H1 (cell line): Measurements from ENCODE around the gene EML1. TPM values are rescaled to one million over a fixed set of nuclear protein-coding genes. Genes with fewer than 3 reads are reported as not detected.

Experiments used
- CTCF ChIA-PET: fragments of 300-600 bp; sonication (Branson Sonifier 250); formaldehyde crosslinking; loops from one replicate; lab custom pipeline; 2021; ENCODE audit not compliant: partially characterized antibody; lab: Charles Lee
- POLR2A ChIA-PET: fragments of 300-600 bp; sonication (Branson Sonifier 250); formaldehyde crosslinking; loops from one replicate; lab custom pipeline; 2021; ENCODE audit warnings: inconsistent platforms; ENCODE audit not compliant: partially characterized antibody; lab: Charles Lee
- DNase-seq, 2 experiments: peaks; one replicate each; pipeline versions ENCODE4 v3.0.0 to v3.0.0-alpha.2; 2010 to 2022; ENCODE audit warnings: low spot score in 2 of 2, low read depth in 1 of 2, mixed read lengths in 1 of 2
- FAIRE-seq: peaks from 2 replicates; lab custom pipeline; 2011; peaks lifted over from hg19 to GRCh38; lab: Jason Lieb, UNC
- H2AFZ ChIP-seq: 2 replicates; pipeline ENCODE4 v1.8.1; 2012; ENCODE audit warnings: low read length, inconsistent platforms
- H2AK5ac ChIP-seq: 2 replicates; pipeline ENCODE4 v1.6.1; 2013; ENCODE audit warnings: low read depth, low read length
- H2BK120ac ChIP-seq: replicated peaks from 2 replicates; pipeline ENCODE3; 2013; ENCODE audit warnings: low read depth, low read length, inconsistent platforms
- H2BK12ac ChIP-seq: 2 replicates; pipeline ENCODE4 v1.6.1; 2013; ENCODE audit warnings: low read depth, low read length
- H2BK15ac ChIP-seq: 2 replicates; pipeline ENCODE4 v1.6.1; 2013; ENCODE audit warnings: low read length
- H2BK20ac ChIP-seq: 2 replicates; pipeline ENCODE4 v1.6.1; 2013; ENCODE audit warnings: low read length
- H2BK5ac ChIP-seq: 2 replicates; pipeline ENCODE4 v1.6.1; 2013; ENCODE audit warnings: low read depth, low read length
- H3K14ac ChIP-seq: 2 replicates; pipeline ENCODE4 v1.6.1; 2013; ENCODE audit warnings: inconsistent platforms; ENCODE audit not compliant: insufficient read length
- H3K18ac ChIP-seq: 2 replicates; pipeline ENCODE4 v1.6.1; 2013; ENCODE audit warnings: low read length; ENCODE audit errors: extremely low read depth
- H3K23ac ChIP-seq: 2 replicates; pipeline ENCODE4 v1.6.1; 2013; ENCODE audit warnings: inconsistent platforms; ENCODE audit not compliant: insufficient read length
- H3K23me2 ChIP-seq: 2 replicates; pipeline ENCODE4 v1.6.1; 2013; ENCODE audit warnings: low read depth, low read length
- H3K27ac ChIP-seq: 2 replicates; pipeline ENCODE4 v1.6.1; 2011; ENCODE audit warnings: low read depth, low read length, inconsistent platforms
- H3K27me3 ChIP-seq, 4 experiments: replicated peaks in 1 of 4; 1 replicate in 1 of 4; 2 replicates in 3 of 4; pipeline versions ENCODE4 v1.6.1 to v1.8.1; 2011 to 2013; ENCODE audit warnings: low read length in 3 of 4, mild to moderate bottlenecking in 3 of 4, inconsistent platforms in 2 of 4, mixed read lengths in 2 of 4, moderate library complexity in 1 of 4; ENCODE audit not compliant: control insufficient read depth in 3 of 4, insufficient read depth in 3 of 4; ENCODE audit errors: extremely low read depth in 1 of 4
- H3K36me3 ChIP-seq, 4 experiments: 2 replicates each; pipeline versions ENCODE4 v1.6.1 to v1.8.1; 2011 to 2013; ENCODE audit warnings: mild to moderate bottlenecking in 4 of 4, low read length in 3 of 4, moderate library complexity in 2 of 4, control low read depth in 1 of 4, inconsistent platforms in 1 of 4; ENCODE audit not compliant: insufficient read depth in 4 of 4, control insufficient read depth in 2 of 4
- H3K4ac ChIP-seq: replicated peaks from 2 replicates; pipeline ENCODE3; 2013; ENCODE audit warnings: low read length, low read depth, mixed read lengths, inconsistent platforms; ENCODE audit not compliant: insufficient read length
- H3K4me1 ChIP-seq, 4 experiments: replicated peaks in 1 of 4; 1 replicate in 1 of 4; 2 replicates in 3 of 4; pipeline versions ENCODE4 v1.6.1 to v1.8.1; 2011 to 2013; ENCODE audit warnings: low read length in 3 of 4, inconsistent platforms in 2 of 4, mixed read lengths in 1 of 4; ENCODE audit not compliant: insufficient read depth in 4 of 4, control insufficient read depth in 3 of 4
- H3K4me2 ChIP-seq, 2 experiments: 2 replicates each; pipeline versions ENCODE4 v1.6.1 to v1.8.1; 2011 to 2013; ENCODE audit warnings: low read depth in 2 of 2, low read length in 2 of 2, control low read depth in 1 of 2, inconsistent platforms in 1 of 2, mild to moderate bottlenecking in 1 of 2; ENCODE audit not compliant: insufficient read depth in 1 of 2
- H3K4me3 ChIP-seq, 4 experiments: fragments of 200-600, 300-600 bp in 1 of 4; sonication (generic), shearing (Covaris generic), sonication (Bioruptor Twin) in 1 of 4; 2 replicates each; pipeline versions ENCODE4 v1.5.1 to v1.8.1; 2011 to 2016; ENCODE audit warnings: low read length in 4 of 4, low read depth in 3 of 4, control low read depth in 2 of 4, inconsistent platforms in 2 of 4, mild to moderate bottlenecking in 2 of 4, mixed read lengths in 1 of 4, moderate library complexity in 1 of 4; ENCODE audit not compliant: insufficient read depth in 2 of 4; ENCODE audit errors: extremely low read depth in 1 of 4
- H3K56ac ChIP-seq: replicated peaks from 2 replicates; pipeline ENCODE3; 2013; ENCODE audit warnings: low read depth, mild to moderate bottlenecking, mixed read lengths, low read length, inconsistent platforms; ENCODE audit not compliant: insufficient read length
- H3K79me1 ChIP-seq: 2 replicates; pipeline ENCODE4 v1.6.1; 2013; ENCODE audit warnings: low read depth, low read length, control low read depth
- H3K79me2 ChIP-seq, 2 experiments: 2 replicates each; pipeline versions ENCODE4 v1.6.1 to v1.8.1; 2012 to 2013; ENCODE audit warnings: low read length in 2 of 2, mild to moderate bottlenecking in 2 of 2, inconsistent platforms in 1 of 2; ENCODE audit not compliant: insufficient read depth in 2 of 2, control insufficient read depth in 1 of 2
- H3K9ac ChIP-seq, 4 experiments: replicated peaks in 1 of 4; 1 replicate in 1 of 4; 2 replicates in 3 of 4; pipeline versions ENCODE4 v1.6.1 to v1.8.1; 2011 to 2013; ENCODE audit warnings: low read depth in 3 of 4, low read length in 3 of 4, control low read depth in 2 of 4, mild to moderate bottlenecking in 2 of 4, moderate library complexity in 2 of 4, inconsistent platforms in 1 of 4; ENCODE audit errors: extremely low read depth in 1 of 4
- H3K9me3 ChIP-seq, 2 experiments: 2 replicates each; pipeline versions ENCODE4 v1.6.1 to v1.8.1; 2012 to 2013; ENCODE audit warnings: mild to moderate bottlenecking in 2 of 2, moderate library complexity in 2 of 2, control low read depth in 1 of 2, inconsistent platforms in 1 of 2, low read depth in 1 of 2, low read length in 1 of 2, mixed read lengths in 1 of 2; ENCODE audit not compliant: insufficient read depth in 2 of 2
- H4K20me1 ChIP-seq, 2 experiments: replicated peaks in 1 of 2; 2 replicates each; pipeline versions ENCODE3 to v1.8.1; 2011 to 2013; ENCODE audit warnings: inconsistent platforms in 2 of 2, low read length in 2 of 2, mild to moderate bottlenecking in 1 of 2; ENCODE audit not compliant: insufficient read depth in 2 of 2, control insufficient read depth in 1 of 2
- H4K5ac ChIP-seq: 2 replicates; pipeline ENCODE4 v1.6.1; 2013; ENCODE audit warnings: low read length, low read depth, mixed read lengths, inconsistent platforms; ENCODE audit not compliant: insufficient read length
- H4K8ac ChIP-seq: 2 replicates; pipeline ENCODE4 v1.8.0; 2013; ENCODE audit warnings: mild to moderate bottlenecking, moderate library complexity, low read length, inconsistent platforms; ENCODE audit not compliant: insufficient read depth; ENCODE audit errors: extremely low read depth
- H4K91ac ChIP-seq: replicated peaks from 2 replicates; pipeline ENCODE3; 2013; ENCODE audit warnings: low read length, mixed read lengths, inconsistent platforms; ENCODE audit not compliant: insufficient read length
- CTCF ChIP-seq, 3 experiments: IDR thresholded peaks; 1 replicate in 2 of 3; 2 replicates in 1 of 3; pipeline versions ENCODE4 v1.5.1 to v1.6.1; 2011; ENCODE audit warnings: low read length in 3 of 3, mild to moderate bottlenecking in 3 of 3, inconsistent platforms in 2 of 3, low read depth in 1 of 3, moderate library complexity in 1 of 3; ENCODE audit not compliant: insufficient read depth in 1 of 3; ENCODE audit errors: control extremely low read depth in 1 of 3
- EZH2 ChIP-seq: fragments of 200-600 bp; sonication (generic); IDR thresholded peaks from 2 replicates; pipeline ENCODE4 v1.7.1; 2012; ENCODE audit warnings: low read depth, mild to moderate bottlenecking, moderate library complexity, low read length, inconsistent platforms; ENCODE audit not compliant: severe bottlenecking
- JUN ChIP-seq: IDR thresholded peaks from 2 replicates; pipeline ENCODE4 v1.6.1; 2011; ENCODE audit warnings: low read depth, mild to moderate bottlenecking, improper control_type of control experiment, low read length
- RAD21 ChIP-seq, 2 experiments: IDR thresholded peaks in 1 of 2; conservative IDR thresholded peaks in 1 of 2; 2 replicates each; pipeline ENCODE4 v1.6.1; 2011; ENCODE audit warnings: low read depth in 2 of 2, low read length in 2 of 2, improper control_type of control experiment in 1 of 2, inconsistent platforms in 1 of 2, mild to moderate bottlenecking in 1 of 2, moderate library complexity in 1 of 2
- RFX5 ChIP-seq: IDR thresholded peaks from 2 replicates; pipeline ENCODE4 v1.6.1; 2011; ENCODE audit warnings: low read depth, low read length, improper control_type of control experiment, borderline replicate concordance
- SP2 ChIP-seq: IDR thresholded peaks from 2 replicates; pipeline ENCODE4 v1.6.1; 2012; ENCODE audit warnings: mild to moderate bottlenecking, low read length, inconsistent platforms
- TCF12 ChIP-seq: IDR thresholded peaks from 2 replicates; pipeline ENCODE4 v1.6.1; 2011; ENCODE audit warnings: low read depth, mild to moderate bottlenecking, low read length
- WGBS, 2 experiments: shearing (Covaris generic) in 1 of 2; methylation state at CpG; one replicate each; pipeline versions ENCODE4 v1.1.6 to v1.1.7; 2013 to 2015; ENCODE audit warnings: low lambda C conversion rate in 2 of 2, mixed read lengths in 2 of 2, inconsistent platforms in 1 of 2, low coverage in 1 of 2, missing lambda C conversion rate in 1 of 2; ENCODE audit not compliant: insufficient replicate concordance in 2 of 2, insufficient coverage in 1 of 2, insufficient read length in 1 of 2; ENCODE audit errors: extremely low coverage in 1 of 2, missing lambda C conversion rate in 1 of 2; 5-methylcytosine and 5-hydroxymethylcytosine counted together
- polyA plus RNA-seq, 7 experiments: library from polyadenylated mRNA; depleted of rRNA in 3 of 7; stranded (reverse) in 5 of 7; unstranded in 2 of 7; fragments of >200 nt in 5 of 7; fragments of 200-250 nt in 2 of 7; gene quantifications; 1 replicate in 5 of 7; 2 replicates in 1 of 7; 4 replicates in 1 of 7; pipeline versions ENCODE4 v1.2.1 to v1.2.3, GENCODE V29; 2011 to 2013; ENCODE audit warnings: missing spikeins in 2 of 7, mixed read lengths in 2 of 7
- total RNA-seq: library from RNA; stranded (reverse); fragmentation: NEBNext Ultra II Directional; extraction: Animal tissue kit (Norgen Biotek cat#: 25700); gene quantifications from 2 replicates; pipeline ENCODE4 v1.2.1, GENCODE V29; 2021
- TF ChIP-seq, protein P1 (sequence below): IDR thresholded peaks from 2 replicates; pipeline ENCODE4 v1.6.1; 2011; ENCODE audit warnings: low read depth, mild to moderate bottlenecking, low read length; ENCODE audit not compliant: insufficient read depth
- TF ChIP-seq, protein P2 (sequence below): IDR thresholded peaks from 2 replicates; pipeline ENCODE4 v1.6.1; 2011; ENCODE audit warnings: low read length, improper control_type of control experiment

Gene EML1
- total and polyA plus RNA-seq, 2 of the 8 experiments (the other 6 are each of a cell fraction or from before 2014, with no cell fraction given) = 11.1 to 24.7 TPM

- no peaks in the 10 kb centered on the region for H3K9me3 ChIP-seq
- H2AK5ac ChIP-seq = no peak overlapping the region
- H3K23me2 ChIP-seq = no peaks in the 10 kb centered on the region
- H3K4me3 ChIP-seq = no peak overlapping the region
- no peak overlapping the region for H2BK15ac ChIP-seq
- ChIA-PET CTCF (interaction anchor here (0.8 to 17.3 kb wide), 13 partner anchors 8 to 142 kb away, joined by 3 to 237 read pairs (median 3); no protein-coding TSS in a partner anchor), POLR2A (no interaction called here)
- H2AFZ ChIP-seq = no peak overlapping the region
- H2BK12ac ChIP-seq = no peak overlapping the region
- H3K4me2 ChIP-seq = no peak overlapping the region
- no peaks in the 10 kb centered on the region; a peak in 2 of 7 replicates for H3K27me3 ChIP-seq
- H3K27ac ChIP-seq = no peak overlapping the region
- no peak overlapping the region for H4K5ac ChIP-seq
- WGBS, 2 experiments = 78% methylated on average over 13 of the region's 13 CpGs; no CpG with 5 or more reads in 1 of the 2 experiments
- no peak overlapping the region for H3K23ac ChIP-seq
- H3K79me1 ChIP-seq = no peaks in the 10 kb centered on the region
- no peak overlapping the region for H4K8ac ChIP-seq
- peaks cover 3 to 10% (median 6%) of the 10 kb centered on the region in 4 experiments for H3K4me1 ChIP-seq
- no peaks in the 10 kb centered on the region for H3K36me3 ChIP-seq
- no peak overlapping the region for H3K4ac ChIP-seq
- no peak for FAIRE-seq
- H3K9ac ChIP-seq = no peak overlapping the region
- no peaks in the 10 kb centered on the region for H3K79me2 ChIP-seq
- no peak for DNase-seq
- H3K14ac ChIP-seq = no peak overlapping the region
- H3K56ac ChIP-seq = no peak overlapping the region
- no peak overlapping the region for H4K91ac ChIP-seq
- no peak overlapping the region for H2BK120ac ChIP-seq
- no peaks in the 10 kb centered on the region for H4K20me1 ChIP-seq
- H3K18ac ChIP-seq = no peak overlapping the region
- no peak overlapping the region for H2BK5ac ChIP-seq
- no peak overlapping the region for H2BK20ac ChIP-seq
- TF ChIP-seq RFX5 (no peak), SP2 (no peak), JUN (no peak), TCF12 (0 out of 2 replicates have a peak, but pooled peaks have one; percentile 40), RAD21 (IDR thresholded peaks at IDR 0.05 in 1 of 2, conservative IDR thresholded peaks at IDR 0.05 in 1 of 2; ENCODE audit: low read depth in 2 of 2, low read length in 2 of 2) (peak; percentile 11 to 32; a peak in 2 of 4 replicates), EZH2 (no peak), CTCF (IDR thresholded peaks at IDR 0.05; ENCODE audit: control extremely low read depth in 1 of 3, insufficient read depth in 1 of 3, low read depth in 1 of 3, low read length in 3 of 3) (peak; percentile 39 to 61 (median 48))
- TF ChIP-seq, protein P1, sequence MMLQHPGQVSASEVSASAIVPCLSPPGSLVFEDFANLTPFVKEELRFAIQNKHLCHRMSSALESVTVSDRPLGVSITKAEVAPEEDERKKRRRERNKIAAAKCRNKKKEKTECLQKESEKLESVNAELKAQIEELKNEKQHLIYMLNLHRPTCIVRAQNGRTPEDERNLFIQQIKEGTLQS = no peak
- TF ChIP-seq, protein P2, sequence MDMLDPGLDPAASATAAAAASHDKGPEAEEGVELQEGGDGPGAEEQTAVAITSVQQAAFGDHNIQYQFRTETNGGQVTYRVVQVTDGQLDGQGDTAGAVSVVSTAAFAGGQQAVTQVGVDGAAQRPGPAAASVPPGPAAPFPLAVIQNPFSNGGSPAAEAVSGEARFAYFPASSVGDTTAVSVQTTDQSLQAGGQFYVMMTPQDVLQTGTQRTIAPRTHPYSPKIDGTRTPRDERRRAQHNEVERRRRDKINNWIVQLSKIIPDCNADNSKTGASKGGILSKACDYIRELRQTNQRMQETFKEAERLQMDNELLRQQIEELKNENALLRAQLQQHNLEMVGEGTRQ = no peak
Measured at GRCh38 chr14:99749142-99749541, 44.1 kb upstream of the EML1 start.
